Fibroblast of villous mesenchyme (primary cell): ENCODE measurements around the gene CNOT4. TPM values are rescaled to one million over a fixed set of nuclear protein-coding genes. Genes with fewer than 3 reads are reported as not detected.
A peak's percentile ranks its signal among the peaks of the same experiment; 100 is the strongest.

Source experiments
- DNase-seq: peaks from one replicate; pipeline ENCODE4 v3.0.0-alpha.2; 2010; ENCODE audit warnings: low read depth
- H3K4me3 ChIP-seq: 2 replicates; pipeline ENCODE4 v1.5.1; 2011; ENCODE audit warnings: low read depth, mild to moderate bottlenecking, low read length
- CTCF ChIP-seq: IDR thresholded peaks from 2 replicates; pipeline ENCODE4 v1.5.1; 2012; ENCODE audit warnings: low read depth, mild to moderate bottlenecking, low read length; ENCODE audit not compliant: insufficient read depth
- total RNA-seq: library from RNA; depleted of rRNA; stranded (reverse); fragments of >200 nt; gene quantifications from 2 replicates; pipeline ENCODE4 v1.2.3, GENCODE V29; 2012

The CNOT4 gene
- total RNA-seq = 10.3 and 16.4 TPM in 2 replicates

GRCh38 chr7:135509839-135510591 lies at the start of gene CNOT4:
Gene CNOT4 (minus strand): TSS chr7:135510102. CDS start chr7:135438331, 71,771 bp downstream.
- peak within 1 kb of the TSS; percentile 98 for H3K4me3 ChIP-seq
- DNase-seq = peak; percentile 96
- no peak for TF ChIP-seq CTCF

GRCh38 chr7:135558881-135559280 lies 49.0 kb upstream of the CNOT4 start:
- no peak for TF ChIP-seq CTCF
- DNase-seq = no peak
- peak overlapping the region; percentile 95 for H3K4me3 ChIP-seq

GRCh38 chr7:135558337-135558767 lies 48.5 kb upstream of the CNOT4 start:
- H3K4me3 ChIP-seq = peak overlapping the region; percentile 95
- DNase-seq = peak; percentile 51
- TF ChIP-seq CTCF = peak; percentile 62

- peak; percentile 84 for DNase-seq
- no peak for TF ChIP-seq CTCF
- H3K4me3 ChIP-seq = peak within 1 kb of the TSS; percentile 95
Observed at GRCh38 chr7:135557455-135558336, 47.8 kb upstream of the CNOT4 start, which contains the start of gene NUP205. Gene NUP205 (plus strand): TSS chr7:135557917. CDS start chr7:135557945, 28 bp downstream.

- DNase-seq = no peak
- no peak overlapping the region for H3K4me3 ChIP-seq
- TF ChIP-seq CTCF = no peak
Observed at GRCh38 chr7:135553346-135553745, 43.4 kb upstream of the CNOT4 start.

GRCh38 chr7:135552148-135552547 lies 42.2 kb upstream of the CNOT4 start:
- no peak overlapping the region for H3K4me3 ChIP-seq
- DNase-seq = no peak
- TF ChIP-seq CTCF = no peak
